ENCODE data around the gene ARMC6.

The ARMC6 gene

GRCh38 chr19:19028526-19028925, 4.9 kb upstream of the ARMC6 start:
- Histone ChIP-seq H3F3A (ENCODE audit: insufficient read depth) (no peaks in the 10 kb centered on the region), H2AFZ (ENCODE audit: low read depth, low read length, severe bottlenecking) (no peak overlapping the region), H3K36me3 (ENCODE audit: low read length) (peaks cover 22% of the 10 kb centered on the region; the same call in 1 of the 2 replicates), H3K9me3 (ENCODE audit: insufficient read depth, low read length) (no peaks in the 10 kb centered on the region), H3K9ac (ENCODE audit: low read length) (no peak overlapping the region), H3K79me2 (ENCODE audit: insufficient read depth, low read length) (peaks cover 83% of the 10 kb centered on the region), H3K27me3 (ENCODE audit: low read length) (no peaks in the 10 kb centered on the region), H3K9me2 (replicated peaks; ENCODE audit: insufficient read depth, low read length) (no peaks in the 10 kb centered on the region), H3K4me3 (ENCODE audit: insufficient read depth, low read length, poor library complexity, severe bottlenecking) (no peak overlapping the region), H3K4me2 (ENCODE audit: low read depth, low read length, poor library complexity, severe bottlenecking) (no peak overlapping the region), H4K20me1 (ENCODE audit: low read depth, low read length) (0 out of 2 replicates have a peak, but pooled peaks cover 12% of the 10 kb centered on the region), H3K27ac (ENCODE audit: low read depth, low read length) (no peak overlapping the region)
- TF ChIP-seq CTCF (IDR thresholded peaks at IDR 0.05; ENCODE audit: insufficient read depth, low read length, poor library complexity, severe bottlenecking) (no peak), EZH2phosphoT487 (conservative IDR thresholded peaks at IDR 0.05; ENCODE audit: low read length) (no peak)

DNA sequence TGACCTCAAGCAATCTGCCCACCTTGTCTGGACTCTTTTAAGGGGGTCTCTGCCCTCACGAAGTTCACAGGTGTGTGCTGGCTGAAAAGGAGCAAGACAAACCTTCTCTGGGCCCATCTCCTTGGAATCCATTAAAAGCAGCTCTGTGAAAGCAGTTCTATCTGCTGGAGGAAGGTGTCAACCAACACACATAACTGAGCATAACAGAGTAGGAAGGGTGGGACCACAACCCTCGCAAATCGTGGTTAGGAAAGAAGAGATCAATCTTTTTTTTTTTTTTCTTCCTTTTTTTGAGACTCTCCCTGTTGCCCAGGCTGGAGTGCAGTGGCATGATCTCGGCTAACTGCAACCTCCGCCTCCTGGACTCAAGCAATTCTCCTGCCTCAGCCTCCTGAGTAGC, 1.5 kb upstream of the ARMC6 start:
- Histone ChIP-seq H3K9ac (ENCODE audit: low read length) (peak overlapping the region; percentile 81), H3K4me3 (ENCODE audit: insufficient read depth, low read length, poor library complexity, severe bottlenecking) (peak overlapping the region; percentile 62), H3K4me2 (ENCODE audit: low read depth, low read length, poor library complexity, severe bottlenecking) (peak overlapping the region; percentile 76), H3K79me2 (ENCODE audit: insufficient read depth, low read length) (peaks cover 79% of the 10 kb centered on the region), H4K20me1 (ENCODE audit: low read depth, low read length) (no peaks in the 10 kb centered on the region), H3F3A (ENCODE audit: insufficient read depth) (no peaks in the 10 kb centered on the region), H3K27me3 (ENCODE audit: low read length) (no peaks in the 10 kb centered on the region), H2AFZ (ENCODE audit: low read depth, low read length, severe bottlenecking) (no peak overlapping the region), H3K27ac (ENCODE audit: low read depth, low read length) (no peak overlapping the region), H3K9me2 (replicated peaks; ENCODE audit: insufficient read depth, low read length) (no peaks in the 10 kb centered on the region), H3K36me3 (ENCODE audit: low read length) (peaks cover 14% of the 10 kb centered on the region; the same call in 1 of the 2 replicates), H3K9me3 (ENCODE audit: insufficient read depth, low read length) (no peaks in the 10 kb centered on the region)
- TF ChIP-seq EZH2phosphoT487 (conservative IDR thresholded peaks at IDR 0.05; ENCODE audit: low read length) = no peak
- TF ChIP-seq CTCF (IDR thresholded peaks at IDR 0.05; ENCODE audit: insufficient read depth, low read length, poor library complexity, severe bottlenecking) = no peak

DNA sequence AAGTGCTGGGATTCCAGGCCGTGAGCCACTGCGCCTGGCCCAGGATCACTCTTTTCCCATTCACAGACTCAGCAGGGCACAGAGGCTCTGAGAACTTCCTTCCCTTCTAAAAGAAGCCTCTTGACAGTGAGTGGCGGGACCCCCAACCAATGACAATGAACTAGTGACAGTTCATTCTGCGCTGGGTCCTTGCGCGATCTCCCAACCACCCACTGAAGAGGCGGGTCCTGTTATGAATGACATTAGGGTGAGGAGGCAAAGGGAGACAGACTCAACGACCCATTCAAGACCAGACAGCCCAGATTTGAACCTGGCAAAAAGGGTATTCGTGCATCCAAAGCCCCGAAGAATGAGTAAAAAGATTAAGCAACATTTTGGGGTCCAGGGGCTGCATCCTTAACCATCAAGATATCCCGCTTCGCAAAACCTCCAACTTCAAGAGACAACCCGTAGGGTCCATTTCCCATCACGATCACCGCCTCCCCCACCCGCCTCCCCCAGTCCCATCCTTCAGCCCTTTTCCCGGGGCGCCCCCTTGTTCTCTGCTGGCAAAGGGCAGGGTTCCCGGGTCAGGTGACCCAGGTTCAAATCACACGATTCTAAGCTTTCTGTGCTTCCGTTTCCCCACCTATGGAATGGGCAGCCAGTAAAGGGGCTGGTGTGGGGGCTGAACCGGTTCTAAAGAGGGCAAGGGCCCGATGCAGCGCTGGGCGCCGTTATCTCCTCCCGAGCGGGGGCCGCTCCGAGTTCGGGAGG, 805 bp upstream of the ARMC6 start:
- Histone ChIP-seq H3K4me3 (ENCODE audit: insufficient read depth, low read length, poor library complexity, severe bottlenecking) (peak overlapping the region; percentile 62), H3K36me3 (ENCODE audit: low read length) (peaks cover 9% of the 10 kb centered on the region), H3K9me2 (replicated peaks; ENCODE audit: insufficient read depth, low read length) (no peaks in the 10 kb centered on the region), H3K9ac (ENCODE audit: low read length) (peak overlapping the region; percentile 81), H3K9me3 (ENCODE audit: insufficient read depth, low read length) (no peaks in the 10 kb centered on the region), H2AFZ (ENCODE audit: low read depth, low read length, severe bottlenecking) (no peak overlapping the region), H4K20me1 (ENCODE audit: low read depth, low read length) (no peaks in the 10 kb centered on the region), H3K79me2 (ENCODE audit: insufficient read depth, low read length) (peaks cover 81% of the 10 kb centered on the region), H3K4me2 (ENCODE audit: low read depth, low read length, poor library complexity, severe bottlenecking) (peak overlapping the region; percentile 76), H3K27ac (ENCODE audit: low read depth, low read length) (peak overlapping the region; percentile 81), H3K27me3 (ENCODE audit: low read length) (no peaks in the 10 kb centered on the region), H3F3A (ENCODE audit: insufficient read depth) (no peaks in the 10 kb centered on the region)
- TF ChIP-seq EZH2phosphoT487 (conservative IDR thresholded peaks at IDR 0.05; ENCODE audit: low read length) (no peak), CTCF (IDR thresholded peaks at IDR 0.05; ENCODE audit: insufficient read depth, low read length, poor library complexity, severe bottlenecking) (no peak)

All from SU-DHL-6 (cell line).